CD14-positive monocyte (primary cell): ENCODE data around the gene CPEB3. TPM values are rescaled to one million over a fixed set of nuclear protein-coding genes. Genes with fewer than 3 reads are reported as not detected.

Experiments
- DNase-seq, 3 donors: peaks; one replicate each; pipeline ENCODE4 v3.0.0-alpha.2; 2011 to 2022
- H2AFZ ChIP-seq: 2 replicates; pipeline ENCODE4 v1.6.0; 2012; ENCODE audit warnings: mild to moderate bottlenecking, low read depth, low read length, inconsistent platforms; ENCODE audit not compliant: insufficient read depth, poor library complexity, severe bottlenecking
- H3K27ac ChIP-seq, 2 donors: 1 replicate in 1 of 2; 2 replicates in 1 of 2; pipeline ENCODE4 v1.5.1; 2012 to 2013; ENCODE audit warnings: low read length in 2 of 2, control low read depth in 1 of 2, inconsistent platforms in 1 of 2, low read depth in 1 of 2, mild to moderate bottlenecking in 1 of 2
- H3K27me3 ChIP-seq, 2 donors: one replicate each; pipeline versions ENCODE4 v1.6.0 to v1.6.1; 2011 to 2013; ENCODE audit warnings: low read length in 2 of 2; ENCODE audit not compliant: control insufficient read depth in 2 of 2, insufficient read depth in 2 of 2
- H3K36me3 ChIP-seq, 2 donors: replicated peaks in 1 of 2; 1 replicate in 1 of 2; 2 replicates in 1 of 2; pipeline versions ENCODE4 v1.5.1 to v1.6.1; 2012 to 2013; ENCODE audit warnings: low read length in 2 of 2, control low read depth in 1 of 2, inconsistent platforms in 1 of 2, mild to moderate bottlenecking in 1 of 2; ENCODE audit not compliant: insufficient read depth in 2 of 2, control insufficient read depth in 1 of 2
- H3K4me1 ChIP-seq, 2 donors: 1 replicate in 1 of 2; 2 replicates in 1 of 2; pipeline versions ENCODE4 v1.5.1 to v1.6.1; 2012 to 2013; ENCODE audit warnings: low read length in 2 of 2, control low read depth in 1 of 2, inconsistent platforms in 1 of 2, mild to moderate bottlenecking in 1 of 2, moderate library complexity in 1 of 2; ENCODE audit not compliant: insufficient read depth in 2 of 2, control insufficient read depth in 1 of 2
- H3K4me2 ChIP-seq: replicated peaks from 2 replicates; pipeline ENCODE3; 2012; ENCODE audit warnings: low read length, moderate library complexity, mild to moderate bottlenecking; ENCODE audit not compliant: poor library complexity, severe bottlenecking; ENCODE audit errors: extremely low read depth
- H3K4me3 ChIP-seq, 3 experiments: fragments of 200-600 bp in 1 of 3; sonication (generic) in 1 of 3; replicated peaks in 1 of 3; 1 replicate in 2 of 3; 2 replicates in 1 of 3; pipeline ENCODE4 v1.5.1; 2011 to 2013; ENCODE audit warnings: low read length in 3 of 3, mild to moderate bottlenecking in 3 of 3, control low read depth in 2 of 3, low read depth in 2 of 3, inconsistent platforms in 1 of 3, moderate library complexity in 1 of 3
- H3K79me2 ChIP-seq: 2 replicates; pipeline ENCODE4 v1.6.0; 2012; ENCODE audit warnings: mild to moderate bottlenecking, control low read depth, inconsistent platforms, low read length, moderate library complexity; ENCODE audit not compliant: insufficient read depth
- H3K9ac ChIP-seq: 2 replicates; pipeline ENCODE4 v1.6.0; 2017; ENCODE audit warnings: low read length, mild to moderate bottlenecking; ENCODE audit not compliant: insufficient read depth, poor library complexity, severe bottlenecking
- H3K9me3 ChIP-seq, 2 donors: replicated peaks in 1 of 2; 1 replicate in 1 of 2; 2 replicates in 1 of 2; pipeline versions ENCODE4 v1.5.1 to v1.6.1; 2012 to 2013; ENCODE audit warnings: low read length in 2 of 2, control low read depth in 1 of 2; ENCODE audit not compliant: control insufficient read depth in 1 of 2, insufficient read depth in 1 of 2
- H4K20me1 ChIP-seq: 2 replicates; pipeline ENCODE4 v1.6.0; 2012; ENCODE audit warnings: mild to moderate bottlenecking, low read length, control low read depth, moderate library complexity; ENCODE audit not compliant: insufficient read depth
- H3K27ac Mint-ChIP-seq, 7 donors: one replicate each; pipeline ENCODE4 v1.8.0; 2020; ENCODE audit warnings: mild to moderate bottlenecking in 7 of 7, mixed read lengths in 7 of 7, moderate library complexity in 6 of 7, inconsistent platforms in 2 of 7
- H3K27me3 Mint-ChIP-seq, 3 donors: one replicate each; pipeline ENCODE4 v1.8.0; 2021 to 2022; ENCODE audit warnings: low read depth in 3 of 3, mild to moderate bottlenecking in 3 of 3, mixed read lengths in 3 of 3, moderate library complexity in 3 of 3, inconsistent platforms in 1 of 3
- H3K36me3 Mint-ChIP-seq, 2 donors: one replicate each; pipeline ENCODE4 v1.8.0; 2020; ENCODE audit warnings: mixed read lengths in 2 of 2, inconsistent platforms in 1 of 2, mild to moderate bottlenecking in 1 of 2
- H3K4me1 Mint-ChIP-seq: one replicate; pipeline ENCODE4 v1.8.0; 2020; ENCODE audit warnings: mild to moderate bottlenecking, mixed read lengths
- H3K4me3 Mint-ChIP-seq, 2 donors: one replicate each; pipeline ENCODE4 v1.8.0; 2020; ENCODE audit warnings: mild to moderate bottlenecking in 2 of 2, mixed read lengths in 2 of 2, moderate library complexity in 1 of 2
- H3K9me3 Mint-ChIP-seq, 7 donors: one replicate each; pipeline ENCODE4 v1.8.0; 2020 to 2022; ENCODE audit warnings: mixed read lengths in 7 of 7, mild to moderate bottlenecking in 6 of 7, moderate library complexity in 6 of 7, inconsistent platforms in 2 of 7
- WGBS: methylation state at CpG from one replicate; pipeline ENCODE4 v1.1.5; 2013; ENCODE audit warnings: missing lambda C conversion rate; ENCODE audit not compliant: insufficient coverage; 5-methylcytosine and 5-hydroxymethylcytosine counted together
- intact Hi-C, 2 donors: fragments of 100-400 bp; cut with micrococcal nuclease; formaldehyde crosslinking; loops; one replicate each; pipeline versions ENCODE4 v1.15.0 to v1.15.1; 2023
- polyA plus RNA-seq, 3 donors: library from polyadenylated mRNA; depleted of rRNA in 1 of 3; unstranded in 2 of 3; stranded (reverse) in 1 of 3; fragments of 300-500 nt in 2 of 3; fragments of >200 nt in 1 of 3; fragmentation: Illumina TruSeq in 2 of 3; gene quantifications; 1 replicate in 2 of 3; 2 replicates in 1 of 3; pipeline ENCODE4 v1.2.3, GENCODE V29; 2012 to 2021
- TF ChIP-seq, protein P1 (sequence below): fragments of 200-600 bp; IDR thresholded peaks from one replicate; pipeline ENCODE4 v1.8.0; 2022; ENCODE audit warnings: antibody characterized with exemption, mild to moderate bottlenecking

The CPEB3 gene
- polyA plus RNA-seq, 3 donors: 1.8 to 2.9 (median 2.1) TPM

DNA sequence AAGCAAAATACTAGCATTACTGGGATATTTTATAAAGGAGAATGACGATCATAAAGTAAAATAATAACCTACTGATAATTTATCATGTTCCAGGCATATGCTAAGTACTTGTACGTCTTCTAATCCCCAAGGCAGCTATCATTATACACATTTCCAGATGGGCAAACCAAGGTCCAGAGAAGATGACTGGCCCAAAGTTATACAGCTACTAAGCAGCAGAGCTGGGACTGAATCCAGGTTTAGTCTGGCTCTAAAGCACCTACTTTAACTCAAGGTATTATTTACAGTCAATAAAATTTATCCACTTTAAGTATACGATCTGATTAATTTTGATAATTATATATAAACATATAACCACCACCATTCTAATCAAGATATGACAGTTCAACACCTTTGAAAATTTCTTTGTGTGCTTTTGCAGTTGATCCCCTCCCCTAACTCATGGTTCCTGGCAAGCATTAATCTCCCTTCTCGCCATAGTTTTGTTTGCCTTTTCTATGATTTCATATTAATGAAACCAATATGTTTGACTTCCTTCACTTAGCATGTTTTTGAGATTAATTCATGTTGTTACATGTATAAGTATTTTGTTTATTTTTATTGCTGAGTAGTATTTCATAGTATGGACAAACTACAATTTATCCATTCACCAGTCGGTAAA is 126.7 kb downstream of the CPEB3 start:
- H3K4me1 ChIP-seq: no peaks in the 10 kb centered on the region
- H3K27ac ChIP-seq: no peak overlapping the region
- no peaks in the 10 kb centered on the region for H3K27me3 Mint-ChIP-seq
- no peak overlapping the region for H3K27ac Mint-ChIP-seq
- no peaks in the 10 kb centered on the region for H3K79me2 ChIP-seq
- no peak overlapping the region for H3K4me3 Mint-ChIP-seq
- H3K36me3 ChIP-seq: peaks cover 5 to 34% of the 10 kb centered on the region in 2 donors
- H4K20me1 ChIP-seq: no peaks in the 10 kb centered on the region
- peaks cover 13 to 25% of the 10 kb centered on the region in 2 donors for H3K9me3 ChIP-seq
- peaks cover 12 to 30% (median 18%) of the 10 kb centered on the region in 7 donors for H3K9me3 Mint-ChIP-seq
- intact Hi-C loops: no loop called here
- no peak overlapping the region for H2AFZ ChIP-seq
- no peaks in the 10 kb centered on the region for H3K27me3 ChIP-seq
- H3K4me3 ChIP-seq: no peak overlapping the region
- TF ChIP-seq, protein P1, sequence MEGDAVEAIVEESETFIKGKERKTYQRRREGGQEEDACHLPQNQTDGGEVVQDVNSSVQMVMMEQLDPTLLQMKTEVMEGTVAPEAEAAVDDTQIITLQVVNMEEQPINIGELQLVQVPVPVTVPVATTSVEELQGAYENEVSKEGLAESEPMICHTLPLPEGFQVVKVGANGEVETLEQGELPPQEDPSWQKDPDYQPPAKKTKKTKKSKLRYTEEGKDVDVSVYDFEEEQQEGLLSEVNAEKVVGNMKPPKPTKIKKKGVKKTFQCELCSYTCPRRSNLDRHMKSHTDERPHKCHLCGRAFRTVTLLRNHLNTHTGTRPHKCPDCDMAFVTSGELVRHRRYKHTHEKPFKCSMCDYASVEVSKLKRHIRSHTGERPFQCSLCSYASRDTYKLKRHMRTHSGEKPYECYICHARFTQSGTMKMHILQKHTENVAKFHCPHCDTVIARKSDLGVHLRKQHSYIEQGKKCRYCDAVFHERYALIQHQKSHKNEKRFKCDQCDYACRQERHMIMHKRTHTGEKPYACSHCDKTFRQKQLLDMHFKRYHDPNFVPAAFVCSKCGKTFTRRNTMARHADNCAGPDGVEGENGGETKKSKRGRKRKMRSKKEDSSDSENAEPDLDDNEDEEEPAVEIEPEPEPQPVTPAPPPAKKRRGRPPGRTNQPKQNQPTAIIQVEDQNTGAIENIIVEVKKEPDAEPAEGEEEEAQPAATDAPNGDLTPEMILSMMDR: no peak
- WGBS: 100% methylated on average over 1 of the region's 5 CpGs
- H3K36me3 Mint-ChIP-seq: peaks cover 41 to 44% of the 10 kb centered on the region in 2 donors
- H3K4me1 Mint-ChIP-seq: no peaks in the 10 kb centered on the region
- no peak overlapping the region for H3K4me2 ChIP-seq
- no peak overlapping the region for H3K9ac ChIP-seq
- no peak for DNase-seq

DNA sequence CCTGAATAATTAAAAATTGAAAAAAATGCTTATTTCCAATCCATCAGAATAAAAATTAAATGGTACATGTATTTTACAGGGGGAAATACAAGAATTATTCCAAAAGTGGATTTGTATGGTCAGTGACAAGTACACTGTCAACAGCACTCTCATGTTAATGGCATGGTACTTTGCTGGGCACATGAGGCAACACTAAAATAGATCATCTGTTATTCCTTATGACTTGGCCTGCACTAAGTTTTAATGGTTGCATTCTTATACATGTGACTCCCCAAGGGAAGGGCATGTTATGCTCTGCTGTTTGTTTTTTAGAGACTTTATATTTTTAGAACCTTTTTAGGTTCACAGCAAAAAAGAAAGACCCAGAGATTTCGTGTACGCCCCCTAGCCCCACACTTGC is 128.3 kb downstream of the CPEB3 start:
- Mint-ChIP-seq H3K4me3 (no peak overlapping the region), H3K27ac (no peak overlapping the region), H3K27me3 (no peaks in the 10 kb centered on the region), H3K36me3 (peaks cover 36 to 37% of the 10 kb centered on the region in 2 donors), H3K9me3 (peaks cover 4 to 19% (median 7%) of the 10 kb centered on the region in 7 donors), H3K4me1 (no peaks in the 10 kb centered on the region)
- H3K4me3 ChIP-seq: no peak overlapping the region
- no peak overlapping the region for H3K27ac ChIP-seq
- no peaks in the 10 kb centered on the region for H3K4me1 ChIP-seq
- no peaks in the 10 kb centered on the region for H3K27me3 ChIP-seq
- H3K9me3 ChIP-seq: peaks cover 2 to 12% of the 10 kb centered on the region in 2 donors
- intact Hi-C loops: no loop called here
- H3K9ac ChIP-seq: no peak overlapping the region
- H2AFZ ChIP-seq: no peak overlapping the region
- TF ChIP-seq, protein P1: no peak
- no peak for DNase-seq
- no CpG with 5 or more reads among the region's 2 CpGs for WGBS
- H3K36me3 ChIP-seq: peaks cover 5 to 21% of the 10 kb centered on the region in 2 donors
- H3K4me2 ChIP-seq: no peak overlapping the region
- no peaks in the 10 kb centered on the region for H3K79me2 ChIP-seq
- no peaks in the 10 kb centered on the region for H4K20me1 ChIP-seq
